Skin of body (tissue), 2 donors: ENCODE data around the gene FBN1. TPM values are rescaled to one million over a fixed set of nuclear protein-coding genes. Genes with fewer than 3 reads are reported as not detected.

Experiments
- DNase-seq: peaks from one replicate; lab custom pipeline; 2025; lab: John Stamatoyannopoulos, UW
- total RNA-seq: library from RNA; depleted of rRNA; stranded (reverse); fragments of >200 nt; gene quantifications from one replicate; pipeline ENCODE4 v1.2.3, GENCODE V29; 2014

Gene FBN1
- total RNA-seq, 1 donor from 2014 or later, result 480 TPM

GRCh38 chr15:48582452-48583247 is 62.9 kb downstream of the FBN1 start:
- peak; percentile 95 for DNase-seq

GRCh38 chr15:48581219-48581618 is 64.3 kb downstream of the FBN1 start:
- DNase-seq, result no peak

GRCh38 chr15:48580736-48581135 is 64.8 kb downstream of the FBN1 start:
- no peak for DNase-seq

GRCh38 chr15:48579945-48580671 is 65.4 kb downstream of the FBN1 start:
- no peak for DNase-seq

GRCh38 chr15:48578965-48579364 is 66.5 kb downstream of the FBN1 start:
- DNase-seq, result no peak

- no peak for DNase-seq
Measured at GRCh38 chr15:48577469-48577868, 68.0 kb downstream of the FBN1 start.

- no peak for DNase-seq
Measured at GRCh38 chr15:48574187-48574586, 71.3 kb downstream of the FBN1 start.

- DNase-seq, result no peak
Measured at GRCh38 chr15:48573780-48574179, 71.7 kb downstream of the FBN1 start.

- no peak for DNase-seq
Measured at GRCh38 chr15:48572823-48573222, 72.7 kb downstream of the FBN1 start.

GRCh38 chr15:48571510-48571909 is 74.0 kb downstream of the FBN1 start:
- DNase-seq, result no peak

- DNase-seq, result no peak
Measured at GRCh38 chr15:48570822-48571221, 74.7 kb downstream of the FBN1 start.

- no peak for DNase-seq
Measured at GRCh38 chr15:48569591-48570302, 75.8 kb downstream of the FBN1 start.

- DNase-seq, result peak; percentile 61
Measured at GRCh38 chr15:48566668-48567067, 78.8 kb downstream of the FBN1 start.

- DNase-seq, result peak; percentile 93
Measured at GRCh38 chr15:48565560-48566482, 79.7 kb downstream of the FBN1 start.

- DNase-seq, result no peak
Measured at GRCh38 chr15:48564690-48565089, 80.8 kb downstream of the FBN1 start.

- DNase-seq, result peak; percentile 55
Measured at GRCh38 chr15:48563934-48564333, 81.6 kb downstream of the FBN1 start.

- peak; percentile 45 for DNase-seq
Measured at GRCh38 chr15:48560321-48561051, 85.0 kb downstream of the FBN1 start.

- peak; percentile 48 for DNase-seq
Measured at GRCh38 chr15:48559285-48559684, 86.2 kb downstream of the FBN1 start.

- no peak for DNase-seq
Measured at GRCh38 chr15:48558226-48558625, 87.3 kb downstream of the FBN1 start.

- no peak for DNase-seq
Measured at GRCh38 chr15:48557335-48557734, 88.2 kb downstream of the FBN1 start.
